Suppressor macrophage treated with lipopolysaccharide for 1 hour (primary cell): ENCODE measurements around the gene RASGRF2.
"Not testable (repeated sequence)": the region's sequence is repeated elsewhere in the genome, so short reads cannot be mapped to it uniquely, and the experiment has no call there.

Source experiments
- DNase-seq, 3 donors: peaks; one replicate each; pipeline ENCODE4 v3.0.0-alpha.2; 2020 to 2022

RASGRF2 gene

GRCh38 chr5:81247441-81247972 lies 287.3 kb downstream of the RASGRF2 start:
- DNase-seq, result no peak

- DNase-seq, result no peak
Observed at GRCh38 chr5:81249240-81249639, 289.1 kb downstream of the RASGRF2 start.

- DNase-seq, result no peak
Observed at GRCh38 chr5:81250004-81250403, 289.8 kb downstream of the RASGRF2 start.

- no peak for DNase-seq
Observed at GRCh38 chr5:81251922-81252321, 291.8 kb downstream of the RASGRF2 start.

- no peak for DNase-seq
Observed at GRCh38 chr5:81252904-81253303, 292.7 kb downstream of the RASGRF2 start.

- DNase-seq, result no peak
Observed at GRCh38 chr5:81253875-81254274, 293.7 kb downstream of the RASGRF2 start.

GRCh38 chr5:81254886-81255559 lies 294.9 kb downstream of the RASGRF2 start:
- no peak for DNase-seq

- DNase-seq, result no peak
Observed at GRCh38 chr5:81256766-81257165, 296.6 kb downstream of the RASGRF2 start.

- not testable (repeated sequence) for DNase-seq
Observed at GRCh38 chr5:81262796-81263195, 302.6 kb downstream of the RASGRF2 start.

- DNase-seq, result no peak
Observed at GRCh38 chr5:81265101-81265500, 304.9 kb downstream of the RASGRF2 start.

GRCh38 chr5:81268521-81269196 lies 308.5 kb downstream of the RASGRF2 start:
- DNase-seq, result peak; percentile 67 to 86 (median 84)

- DNase-seq, result no peak
Observed at GRCh38 chr5:81269751-81270393, 309.7 kb downstream of the RASGRF2 start.

GRCh38 chr5:81270394-81271027 lies 310.3 kb downstream of the RASGRF2 start:
- DNase-seq, result not testable (repeated sequence)
